Hematopoietic multipotent progenitor cell treated with erythropoietin and hydrocortisone succinate and interleukin-3 and kit ligand, for 15 days (in vitro differentiated cells): ENCODE results near the gene RBAK.
"Not testable (repeated sequence)": the region's sequence is repeated elsewhere in the genome, so short reads cannot be mapped to it uniquely, and the experiment has no call there.

Experiments
- DNase-seq: peaks from one replicate; pipeline ENCODE4 v3.0.0-alpha.2; 2015; ENCODE audit warnings: low spot score

RBAK gene

DNA sequence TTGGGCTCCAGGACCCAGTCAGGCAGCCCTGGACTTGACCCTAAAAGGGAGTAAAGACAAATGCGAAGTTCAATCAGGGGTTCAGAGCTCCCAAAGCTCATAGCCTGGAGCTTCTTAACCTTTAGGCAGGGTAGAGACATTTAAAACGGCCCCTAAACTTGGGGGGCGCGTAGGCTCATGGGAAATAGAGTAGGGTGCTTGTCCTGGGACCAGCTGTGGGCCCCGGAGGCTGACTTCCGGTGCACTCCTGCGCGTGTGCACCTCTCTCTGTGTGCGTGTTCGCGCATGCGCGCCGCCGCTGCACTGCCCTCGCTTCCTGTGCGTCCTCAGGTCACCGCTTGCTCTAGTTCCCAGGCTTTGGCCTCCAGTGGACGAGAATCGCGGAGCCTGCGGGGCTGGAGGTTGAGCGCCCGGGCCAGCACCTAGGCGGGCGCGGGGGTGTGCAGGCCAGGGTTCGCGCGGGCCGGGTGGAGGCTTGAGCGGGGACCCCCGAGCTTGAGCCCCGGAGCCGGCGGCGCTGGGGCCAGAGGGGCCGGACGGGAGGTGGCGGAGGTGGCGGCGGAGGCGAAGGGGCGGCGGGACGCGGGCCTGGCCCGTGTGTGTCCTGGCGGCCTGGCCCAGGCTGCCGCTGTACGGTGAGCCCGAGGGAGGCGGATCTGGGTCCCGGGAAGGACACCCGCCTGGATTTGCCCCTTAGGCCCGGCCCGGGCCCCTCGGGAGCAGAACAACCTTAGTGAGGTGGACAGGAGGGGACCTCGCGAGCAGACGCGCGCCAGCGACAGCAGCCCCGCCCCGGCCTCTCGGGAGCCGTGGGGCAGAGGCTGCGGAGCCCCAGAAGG, at the start of gene RBAK:
TSS of gene RBAK (plus strand) at position 303 of the 839 bp plus-strand sequence. CDS start 2,217 bp downstream, outside the sequence.
- DNase-seq: peak; percentile 82

DNA sequence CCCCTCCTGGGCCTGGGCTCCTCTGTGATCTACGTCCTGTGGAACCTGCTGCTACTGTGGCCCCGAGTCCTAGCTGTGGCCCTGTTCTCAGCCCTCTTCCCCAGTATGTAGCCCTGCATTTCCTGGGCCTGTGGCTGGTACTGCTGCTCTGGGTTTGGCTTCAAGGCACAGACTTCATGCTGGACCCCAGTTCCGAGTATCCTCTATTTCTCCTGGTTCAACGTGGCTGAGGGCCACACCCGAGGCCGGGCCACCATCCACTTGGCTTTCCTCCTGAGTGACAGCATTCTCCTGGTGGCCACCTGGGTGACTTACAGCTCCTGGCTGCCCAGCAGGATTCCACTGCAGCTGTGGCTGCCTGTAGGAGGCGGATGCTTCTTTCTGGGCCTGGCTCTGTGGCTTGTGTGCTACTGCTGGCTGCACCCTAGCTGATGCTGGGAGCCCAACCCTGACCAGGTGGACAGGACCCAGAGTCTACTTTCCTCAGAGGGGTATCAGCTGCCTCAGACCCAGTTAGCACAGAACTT, 48.9 kb upstream of the RBAK start:
- DNase-seq: no peak

DNA sequence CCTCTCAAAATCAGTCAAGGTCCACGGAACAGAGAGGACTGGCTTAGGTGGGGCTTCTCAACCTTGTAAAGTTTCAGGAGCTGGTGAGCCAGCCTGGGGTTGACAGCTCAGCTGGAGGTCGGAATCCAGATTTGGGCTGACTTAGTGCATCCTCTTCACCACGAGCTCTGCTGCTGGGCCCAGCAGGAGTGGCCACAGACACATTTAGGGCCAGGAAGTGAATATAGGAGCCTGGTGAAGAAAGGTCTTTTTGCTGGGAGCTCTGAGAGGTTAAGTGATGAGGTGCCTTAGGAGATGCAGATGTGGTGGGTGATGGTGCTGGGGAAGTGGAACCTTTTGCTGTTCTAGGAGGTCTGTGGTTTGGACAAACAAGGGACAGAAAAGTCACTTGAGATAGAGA, 47.4 kb upstream of the RBAK start:
- no peak for DNase-seq

DNA sequence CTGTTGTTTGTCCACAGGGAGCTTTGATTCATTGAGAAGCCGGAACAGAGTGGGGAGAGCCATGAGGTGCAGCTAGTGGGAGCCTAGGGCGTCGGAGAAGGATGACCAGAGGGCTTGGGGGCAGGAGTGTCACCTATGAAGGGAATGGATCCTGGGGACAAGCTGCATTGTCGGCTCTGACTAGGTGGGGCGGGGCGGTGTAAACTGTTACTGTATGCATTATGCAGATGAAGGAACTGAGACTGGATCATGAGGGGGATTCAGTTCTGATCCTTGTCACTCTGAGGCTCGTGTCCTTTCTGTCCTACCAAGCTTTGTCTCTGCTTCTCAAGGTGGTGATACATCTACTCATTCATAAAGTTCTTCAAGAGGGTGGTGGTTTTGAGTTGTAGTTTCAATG, 46.8 kb upstream of the RBAK start:
- DNase-seq: no peak

DNA sequence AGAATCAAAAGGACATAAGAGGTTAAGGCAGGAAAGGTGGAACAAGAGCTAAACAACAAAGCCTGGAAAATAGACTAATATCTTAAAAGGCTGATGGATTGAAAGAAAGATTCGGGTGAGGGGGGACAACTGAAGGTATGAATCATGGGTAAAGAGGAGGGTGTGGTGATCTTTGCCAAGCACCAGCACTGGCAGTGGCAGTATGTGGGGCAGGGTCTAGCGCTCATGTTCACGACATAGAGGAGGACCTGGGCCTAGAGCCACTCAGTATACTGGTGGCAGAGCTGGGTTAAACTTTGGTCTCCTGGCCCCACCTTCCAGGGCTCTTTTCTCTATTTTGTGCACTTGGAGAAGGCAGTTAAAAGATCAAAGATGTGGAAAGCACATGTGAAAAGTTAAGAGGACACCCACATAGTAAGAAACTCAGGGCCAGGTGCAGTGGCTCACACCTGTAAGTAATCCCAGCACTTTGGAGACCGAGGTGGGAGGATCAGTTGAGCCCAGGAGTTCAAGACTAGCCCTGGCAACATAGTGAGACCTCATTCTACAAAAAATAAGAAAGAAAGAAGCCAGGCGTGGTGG, 46.2 kb upstream of the RBAK start:
- no peak for DNase-seq

DNA sequence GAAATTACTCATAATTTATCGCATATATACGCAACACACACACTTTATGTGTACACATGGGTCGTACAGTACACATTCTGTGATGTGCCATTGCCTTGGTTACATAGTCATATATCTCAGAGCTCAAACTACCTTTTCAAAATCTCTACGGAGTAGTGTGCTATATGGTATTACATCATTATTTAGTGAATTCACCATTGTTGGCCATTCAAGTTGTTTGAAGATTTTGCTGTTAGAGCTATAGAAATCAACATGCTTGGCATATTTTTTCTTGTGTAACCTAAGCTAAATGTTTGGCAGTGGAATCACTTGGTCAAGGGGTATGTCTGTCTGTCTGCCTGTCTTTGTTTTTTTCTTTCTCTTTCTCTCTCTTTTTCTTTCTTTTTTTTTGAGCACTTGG, 44.7 kb upstream of the RBAK start:
- DNase-seq: no peak

DNA sequence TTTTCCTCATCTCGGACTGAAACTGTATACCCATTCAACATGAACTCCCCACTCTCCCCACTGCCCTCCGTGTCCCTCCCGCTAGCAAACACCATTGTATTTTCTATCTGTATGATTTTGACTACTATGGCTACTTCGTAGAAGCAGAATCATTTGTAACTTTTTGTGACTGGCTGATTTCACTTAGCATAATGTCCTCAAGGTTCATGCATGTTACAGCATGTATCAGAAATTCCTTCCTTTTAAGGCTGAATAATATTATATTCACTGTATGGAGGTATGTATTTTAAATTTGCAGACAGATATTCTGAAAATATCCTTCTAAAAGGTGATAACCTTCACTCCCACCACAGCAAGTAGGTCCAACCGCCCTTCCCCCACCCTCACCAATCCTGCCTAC, 43.7 kb upstream of the RBAK start:
- no peak for DNase-seq

DNA sequence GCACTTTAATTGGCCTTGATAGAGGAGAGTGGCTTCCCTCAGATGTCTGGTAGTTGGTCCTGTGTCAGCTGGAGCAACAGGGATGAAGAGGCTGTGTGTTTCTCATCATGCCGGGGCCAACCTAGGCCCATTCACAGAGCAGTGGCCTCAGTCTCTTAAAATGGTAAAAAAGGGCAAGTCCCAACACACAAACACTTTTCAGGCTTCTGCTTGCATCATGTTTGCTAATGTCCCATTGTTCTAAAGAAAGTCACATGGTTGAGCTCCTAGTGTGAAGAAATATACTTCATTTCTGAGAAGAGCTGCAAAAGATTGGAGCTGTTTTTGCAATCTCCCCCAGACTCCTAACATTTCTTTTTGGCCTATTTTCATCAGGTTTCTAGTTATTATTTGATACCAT, 40.6 kb upstream of the RBAK start:
- DNase-seq: no peak

DNA sequence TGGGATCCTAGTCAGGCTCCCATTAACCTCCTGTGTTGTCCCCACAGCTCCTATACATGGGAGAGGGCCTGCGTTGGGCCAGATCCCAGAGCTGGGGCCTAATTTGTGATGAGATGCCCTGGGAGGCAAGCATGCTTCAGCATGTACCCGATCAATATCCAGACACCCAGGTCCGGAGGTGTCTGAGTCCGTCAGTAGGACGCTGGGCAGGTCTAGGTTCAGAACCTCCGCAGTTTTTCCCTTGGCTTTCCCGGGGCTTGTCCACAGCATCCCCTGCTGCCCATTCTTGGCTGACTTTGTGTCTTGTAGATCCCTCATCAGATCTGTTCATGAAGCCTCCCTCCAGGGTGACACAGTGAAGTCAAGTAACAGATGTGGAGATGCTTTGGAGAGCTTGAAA, 32.7 kb upstream of the RBAK start:
- DNase-seq: no peak

DNA sequence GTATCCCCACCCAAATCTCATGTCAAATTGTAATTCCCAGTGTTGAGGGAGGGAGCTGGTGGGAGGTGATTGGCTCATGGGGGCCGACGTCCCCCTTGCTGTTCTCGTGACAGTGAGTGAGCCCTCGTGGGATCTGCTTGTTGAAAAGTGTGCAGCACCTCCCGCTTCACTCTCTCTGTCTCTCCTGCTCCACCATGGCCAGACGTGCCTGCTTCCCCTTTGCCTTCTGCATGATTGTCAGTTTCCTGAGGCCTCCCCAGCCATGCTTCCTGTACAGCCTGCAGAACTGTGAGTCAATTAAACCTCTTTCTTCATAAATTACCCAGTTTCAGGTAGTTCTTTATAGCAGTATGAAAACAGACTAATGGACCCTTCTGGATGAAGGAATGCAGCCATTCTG, 29.7 kb upstream of the RBAK start:
- not testable (repeated sequence) for DNase-seq

DNA sequence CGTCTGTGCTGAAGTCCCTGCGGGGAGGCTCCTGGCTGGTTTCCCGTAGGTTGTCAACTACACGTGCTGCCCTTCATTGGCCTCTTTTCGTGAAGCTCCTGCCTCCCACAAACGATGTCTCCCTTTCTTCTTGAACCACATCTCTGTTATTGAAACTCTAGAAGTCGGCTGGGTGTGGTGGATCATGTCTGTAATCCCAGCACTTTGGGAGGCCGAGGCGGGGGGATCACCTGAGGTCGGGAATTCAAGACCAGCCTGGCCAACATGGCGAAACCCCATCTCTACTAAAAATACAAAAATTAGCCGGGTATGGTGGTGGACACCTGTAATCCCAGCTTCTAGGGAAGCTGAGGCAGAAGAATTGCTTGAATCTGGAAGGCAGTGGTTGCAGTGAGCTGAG, 28.0 kb upstream of the RBAK start:
- DNase-seq: not testable (repeated sequence)

DNA sequence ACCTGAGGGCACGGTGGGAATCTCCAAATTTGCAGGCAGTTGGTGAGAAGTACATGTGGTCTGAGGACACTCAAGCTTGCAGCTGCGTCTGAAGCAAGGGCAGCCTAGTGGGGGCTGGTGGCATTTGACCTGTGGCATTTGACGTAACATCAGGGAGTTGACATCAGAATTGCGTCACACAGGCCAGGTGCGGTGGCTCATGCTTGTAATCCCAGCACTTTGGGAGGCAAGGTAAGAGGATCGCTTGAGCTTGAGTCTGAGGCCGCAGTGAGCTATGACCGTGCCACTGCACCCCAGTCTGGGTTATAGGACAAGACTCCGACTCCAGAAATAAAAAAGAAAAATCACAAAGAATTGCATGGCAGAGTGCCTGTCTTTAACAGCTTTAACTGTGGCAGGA, 25.6 kb upstream of the RBAK start:
- DNase-seq: no peak

DNA sequence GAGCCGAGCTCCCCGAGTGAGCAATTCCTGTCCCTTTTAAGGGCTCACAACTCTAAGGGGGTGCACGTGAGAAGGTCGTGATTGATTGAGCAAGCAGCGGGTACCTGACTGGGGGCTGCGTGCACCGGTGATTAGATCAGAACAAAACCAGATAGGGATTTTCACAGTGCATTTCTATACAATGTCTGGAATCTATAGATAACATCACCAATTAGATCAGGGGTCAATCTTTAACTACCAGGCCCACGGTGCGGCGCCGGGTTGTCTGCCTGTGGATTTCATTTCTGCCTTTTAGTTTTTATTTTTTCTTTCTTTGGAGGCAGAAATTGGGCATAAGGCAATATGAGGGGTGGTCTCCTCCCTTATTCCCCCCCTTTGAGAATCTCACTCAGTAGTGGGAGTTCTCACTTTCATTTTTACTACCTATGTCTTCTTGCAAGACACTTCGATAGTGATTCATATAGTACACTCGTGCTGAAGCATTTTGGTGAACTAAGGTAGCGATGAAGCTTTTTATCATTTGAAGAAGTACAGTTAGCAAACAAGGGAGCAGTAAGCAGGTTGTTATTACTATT, 24.6 kb upstream of the RBAK start:
- DNase-seq: not testable (repeated sequence)

DNA sequence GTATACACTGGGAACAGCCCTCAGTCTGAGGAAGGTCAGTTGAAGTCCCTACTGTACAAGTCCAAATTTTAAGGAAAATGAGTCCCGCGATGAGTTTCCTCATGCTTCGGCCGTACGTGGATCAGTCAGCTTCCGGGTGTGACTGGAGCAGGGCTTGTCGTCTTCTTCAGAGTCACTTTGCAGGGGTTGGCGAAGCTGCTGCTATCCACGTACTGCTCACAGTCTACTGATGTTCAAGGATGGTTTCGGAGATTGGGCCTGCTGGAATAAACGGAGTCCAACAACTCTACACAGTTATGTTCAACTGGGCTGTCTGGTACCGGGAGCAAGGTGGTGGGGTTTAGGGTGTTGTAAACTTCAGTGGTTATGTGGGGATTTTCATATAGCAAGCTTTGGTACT, 22.0 kb upstream of the RBAK start:
- not testable (repeated sequence) for DNase-seq

DNA sequence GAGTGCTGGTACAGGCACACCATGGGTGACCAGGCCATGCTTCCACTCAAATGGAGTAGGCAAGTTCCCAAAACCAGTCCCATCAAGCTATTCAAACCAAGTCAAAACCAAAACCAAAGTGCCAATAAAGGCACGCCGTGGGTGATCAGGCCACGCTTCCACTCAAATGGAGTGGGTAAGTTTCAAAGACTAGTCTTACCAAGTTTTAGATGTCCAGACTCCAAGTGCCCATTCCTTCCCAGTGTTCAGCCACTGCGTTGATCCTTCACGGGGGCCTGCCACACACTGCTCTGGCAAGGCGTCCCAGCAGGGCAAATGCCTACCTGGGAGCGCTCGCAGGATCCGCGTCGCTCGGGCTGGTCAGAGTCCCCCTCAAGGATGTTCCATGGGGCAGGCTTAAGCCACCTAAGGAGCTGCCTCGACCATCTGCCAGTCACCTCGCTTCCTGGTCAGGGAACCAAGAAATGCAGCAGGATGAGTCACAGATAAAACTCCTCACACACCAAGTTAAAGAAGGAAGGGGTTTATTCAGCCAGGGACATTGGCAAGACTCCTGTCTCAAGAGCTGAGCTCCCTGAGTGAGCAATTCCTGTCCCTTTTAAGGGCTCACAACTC, 17.8 kb upstream of the RBAK start:
- DNase-seq: not testable (repeated sequence)

DNA sequence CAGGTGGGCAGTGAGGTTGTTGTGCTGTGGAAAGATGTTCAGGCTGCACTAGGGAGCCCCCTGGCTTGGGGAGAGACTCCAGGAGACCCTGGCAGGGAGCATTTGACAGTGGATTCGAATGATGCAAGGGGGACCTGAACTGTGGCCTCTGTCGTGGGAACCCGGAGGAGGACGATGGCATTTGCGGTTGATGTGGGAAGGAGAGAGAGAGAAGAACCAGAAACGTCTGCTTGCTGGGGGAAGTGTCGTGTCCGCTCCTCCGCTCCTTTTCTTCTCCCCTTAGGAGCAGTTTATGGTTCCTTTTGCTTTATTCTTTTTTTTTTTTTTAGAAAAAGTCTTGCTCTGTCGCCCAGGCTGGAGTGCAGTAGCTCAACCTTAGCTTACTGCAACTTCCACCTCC, 12.5 kb upstream of the RBAK start:
- DNase-seq: not testable (repeated sequence)

DNA sequence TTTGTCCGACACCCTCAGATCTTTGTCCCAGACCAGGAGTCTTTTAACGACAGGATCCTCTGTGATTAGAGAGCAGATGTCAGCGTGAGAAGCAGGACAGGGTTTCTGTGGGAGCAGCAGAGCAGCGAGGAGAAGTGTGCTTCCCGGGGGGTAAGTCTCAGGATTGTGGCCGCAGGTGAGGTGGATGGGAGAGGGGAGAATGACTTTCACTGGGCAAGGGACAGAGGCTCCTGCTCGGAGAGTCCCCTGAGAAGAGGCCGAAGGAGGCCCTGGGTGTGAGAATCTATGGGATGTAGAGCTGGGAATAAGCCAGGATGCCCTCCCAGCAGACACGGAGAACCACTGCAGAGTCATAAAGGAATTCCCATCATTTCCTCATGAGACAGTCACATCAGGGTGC, 10.4 kb upstream of the RBAK start:
- no peak for DNase-seq

DNA sequence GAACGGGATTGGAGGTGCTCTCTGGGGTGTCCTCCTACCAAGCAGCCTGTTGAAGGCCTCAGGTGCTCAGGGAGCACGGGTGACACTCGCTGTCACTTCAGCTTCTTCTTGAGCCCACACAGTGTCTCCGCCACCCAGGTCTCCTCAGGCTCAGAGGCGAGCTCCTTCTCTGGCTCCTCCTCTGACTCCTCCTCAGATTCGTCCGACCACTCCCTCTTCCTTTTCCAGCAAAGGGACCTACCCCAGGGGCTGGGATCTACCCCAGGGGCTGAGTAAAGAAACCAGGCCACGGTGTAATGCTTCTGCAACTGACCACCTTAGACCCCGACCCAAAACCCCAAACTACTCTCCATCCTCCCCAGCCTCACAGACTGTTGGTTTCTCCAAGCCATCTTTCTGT, 9.2 kb upstream of the RBAK start:
- DNase-seq: no peak

DNA sequence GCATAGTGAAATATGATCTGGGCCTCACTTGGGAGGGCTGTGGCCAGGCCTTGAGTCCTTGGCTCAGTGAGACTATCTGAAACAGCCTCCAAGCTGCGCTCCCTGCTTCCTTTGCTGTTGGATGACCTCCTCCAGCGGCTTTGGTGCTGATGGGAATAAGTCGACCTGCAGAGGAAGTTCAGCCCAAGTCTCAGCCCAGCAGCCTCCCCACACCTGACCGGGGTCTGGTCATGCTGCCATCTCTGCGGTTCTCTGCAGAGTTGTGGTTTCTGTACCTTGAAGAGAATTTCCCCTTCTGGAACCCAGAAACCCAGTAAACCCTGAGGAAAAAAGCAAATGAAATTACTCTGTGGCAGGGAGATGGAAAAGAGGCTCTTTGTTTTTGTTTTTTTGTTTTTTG, 4.6 kb upstream of the RBAK start:
- DNase-seq: no peak

DNA sequence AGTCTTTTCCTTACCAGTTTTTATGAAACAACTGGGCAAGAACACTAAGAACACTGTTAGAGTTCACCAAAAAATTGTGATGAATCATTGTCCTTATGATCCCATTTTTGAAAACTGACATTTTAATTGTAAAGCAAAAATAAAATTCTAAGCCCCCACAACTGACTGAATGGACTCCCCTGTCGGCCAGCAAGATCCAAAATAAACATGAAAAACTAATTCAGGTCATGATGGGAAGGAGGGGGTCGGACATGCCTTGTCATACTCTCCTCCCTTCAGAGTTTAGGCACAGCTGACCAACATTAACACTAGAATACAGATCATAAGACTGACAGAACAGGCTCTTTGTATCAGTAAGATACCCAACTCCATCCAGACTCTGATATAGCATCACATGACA, 2.0 kb upstream of the RBAK start:
- no peak for DNase-seq

DNA sequence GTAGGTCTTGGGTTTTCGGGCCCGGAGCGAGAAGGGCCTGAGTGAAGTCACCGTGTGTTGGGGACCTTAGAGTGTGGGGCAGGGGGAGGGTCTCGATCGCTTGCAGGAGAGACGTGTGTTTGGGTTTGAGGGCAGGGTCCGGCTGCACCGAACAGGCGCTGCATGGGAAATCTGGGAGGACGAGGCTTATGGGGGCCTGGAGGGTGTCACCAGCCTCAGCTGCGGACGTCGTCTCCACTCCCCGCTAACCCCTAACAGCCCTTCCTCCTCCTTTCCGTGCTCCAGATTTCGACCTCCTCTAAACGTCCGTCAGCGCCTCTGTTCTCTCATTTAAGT, 705 bp downstream of the RBAK start:
- not testable (repeated sequence) for DNase-seq

DNA sequence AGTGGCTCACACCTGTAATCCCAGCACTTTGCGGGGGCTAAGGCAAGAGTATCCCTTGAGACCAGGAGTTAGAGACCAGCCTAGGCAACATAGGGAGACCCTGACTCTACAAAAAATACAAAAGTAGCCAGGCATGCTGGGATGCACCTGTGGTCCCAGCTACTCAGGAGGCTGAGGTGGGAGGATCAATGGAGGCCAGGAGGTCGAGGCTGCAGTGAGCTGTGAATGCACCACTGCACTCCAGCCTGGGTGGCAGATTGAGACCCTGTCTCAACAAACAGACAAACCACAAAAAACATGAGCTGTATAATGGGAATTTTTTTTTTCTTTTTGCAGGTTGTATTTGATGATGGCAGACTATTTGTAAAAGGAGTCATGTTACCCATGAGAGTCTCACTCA, 1.5 kb downstream of the RBAK start:
- not testable (repeated sequence) for DNase-seq

DNA sequence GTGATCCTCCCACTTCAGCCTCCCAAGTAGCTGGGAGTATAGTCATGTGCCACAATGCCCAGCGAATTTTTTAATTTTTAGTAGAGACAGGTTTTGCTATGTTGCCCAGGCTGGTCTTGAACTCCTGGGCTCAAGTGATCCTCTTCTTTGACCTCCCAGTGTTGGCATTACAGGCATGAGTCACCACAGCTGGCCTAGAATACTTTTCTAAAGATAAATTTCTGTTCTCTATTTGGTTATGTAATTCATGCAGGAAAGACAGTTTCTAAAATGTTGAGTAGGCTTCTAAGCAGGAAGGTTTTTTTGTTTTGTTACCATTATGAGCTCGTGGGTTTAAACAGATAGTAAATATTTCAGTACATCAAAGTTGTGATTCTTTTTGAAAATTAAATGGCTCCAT, 5.0 kb downstream of the RBAK start:
- no peak for DNase-seq
